ENCODE measurements around the gene SFXN3. TPM values are rescaled to one million over a fixed set of nuclear protein-coding genes. Genes with fewer than 3 reads are reported as not detected.

The SFXN3 gene
- total and polyA plus RNA-seq, 2 experiments from 2014 or later = 0.68 to 3.8 TPM

- H3F3A ChIP-seq (replicated peaks; ENCODE audit: low read depth) = 0 out of 2 replicates have a peak, but pooled peaks cover 6% of the 10 kb centered on the region
- no peak for ATAC-seq
- H3K79me2 ChIP-seq (replicated peaks; ENCODE audit: insufficient read depth) = no peaks in the 10 kb centered on the region
- Mint-ChIP-seq H3K27ac (no peak overlapping the region), H3K27me3 (ENCODE audit: insufficient read depth, low read depth, poor library complexity) (peaks cover 44% of the 10 kb centered on the region), H3K9me3 (no peaks in the 10 kb centered on the region), H3K4me3 (no peak overlapping the region), H3K36me3 (ENCODE audit: low read depth) (no peaks in the 10 kb centered on the region), H3K4me1 (peaks cover 18% of the 10 kb centered on the region)
- H3K4me3 ChIP-seq = no peak overlapping the region
- peaks cover 44% of the 10 kb centered on the region for H3K27me3 ChIP-seq (ENCODE audit: insufficient read depth)
- no peak overlapping the region for H2AFZ ChIP-seq
- no peaks in the 10 kb centered on the region for H3K9me2 ChIP-seq (ENCODE audit: insufficient read depth)
- no peak overlapping the region for H3K4me2 ChIP-seq
- H3K36me3 ChIP-seq (ENCODE audit: insufficient read depth) = no peaks in the 10 kb centered on the region
- no peak for TF ChIP-seq EZH2phosphoT487 (IDR thresholded peaks at IDR 0.05; ENCODE audit: unreplicated experiment)
- TF ChIP-seq ZNF462 (CRISPR knock-in tag; IDR thresholded peaks at IDR 0.05) = no peak
- TF ChIP-seq CREB1 (CRISPR knock-in tag; IDR thresholded peaks at IDR 0.05; ENCODE audit: low read depth) = no peak
- no peak for TF ChIP-seq EZH2 (IDR thresholded peaks at IDR 0.05; ENCODE audit: low read depth, unreplicated experiment)
- TF ChIP-seq REST (IDR thresholded peaks at IDR 0.05; ENCODE audit: unreplicated experiment) = no peak
- TF ChIP-seq ETS1 (IDR thresholded peaks at IDR 0.05) = no peak
- no peak for TF ChIP-seq STAT1 (IDR thresholded peaks at IDR 0.05; ENCODE audit: unreplicated experiment)
- TF ChIP-seq CTCF (conservative IDR thresholded peaks at IDR 0.05; ENCODE audit: low read depth in 2 of 2) = no peak
- no peak for TF ChIP-seq ZNF114 (CRISPR knock-in tag; IDR thresholded peaks at IDR 0.05)
- TF ChIP-seq POLR2AphosphoS5 (IDR thresholded peaks at IDR 0.05; ENCODE audit: low read depth) = no peak
- no peak for TF ChIP-seq JUNB (IDR thresholded peaks at IDR 0.05; ENCODE audit: unreplicated experiment)
- no peak for TF ChIP-seq ZNF331 (CRISPR knock-in tag; IDR thresholded peaks at IDR 0.05; ENCODE audit: low read depth)
- TF ChIP-seq NANOG (IDR thresholded peaks at IDR 0.05; ENCODE audit: borderline replicate concordance) = no peak
- H4K20me1 ChIP-seq (replicated peaks; ENCODE audit: insufficient read depth) = 0 out of 2 replicates have a peak, but pooled peaks cover 6% of the 10 kb centered on the region
- H3K27ac ChIP-seq (ENCODE audit: low read depth) = no peak overlapping the region
- no peak for DNase-seq (ENCODE audit: low spot score)
- peaks cover 11% of the 10 kb centered on the region for H3K4me1 ChIP-seq (ENCODE audit: insufficient read depth)
Measured at GRCh38 chr10:101040061-101040460, 9.0 kb downstream of the SFXN3 start.
